ENCODE results near the gene ZAP70. TPM values are rescaled to one million over a fixed set of nuclear protein-coding genes. Genes with fewer than 3 reads are reported as not detected.
A peak's percentile ranks its signal among the peaks of the same experiment; 100 is the strongest.

The ZAP70 gene
- total and polyA plus RNA-seq, 2 of the 13 experiments (the other 11 are each of a cell fraction or from before 2014, with no cell fraction given) = 0.51 to 4.0 TPM

GRCh38 chr2:97712693-97713295 is 582 bp upstream of the ZAP70 start:
- no peak for FAIRE-seq

More at GRCh38 chr2:97712693-97713295, 582 bp upstream of the ZAP70 start:
- in situ Hi-C loops (cut with HindIII; ENCODE audit: extremely low pct_ligation_motif_present, low pct_unique_long_range_greater_than_20kb) (no loop called here), intact Hi-C loops (cut with micrococcal nuclease; ENCODE audit: unreplicated experiment) (loop anchor here (10.0 kb wide), 1 partner anchor 552 kb away; no protein-coding TSS in a partner anchor)
- no peak for TF ChIP-seq TCF7 (IDR thresholded peaks at IDR 0.05; ENCODE audit: low read depth)
- TF ChIP-seq ZNF501 (CRISPR knock-in tag; IDR thresholded peaks at IDR 0.05) = 0 out of 2 replicates have a peak, but pooled peaks have one; percentile 1
- TF ChIP-seq ZNF878 (CRISPR knock-in tag; IDR thresholded peaks at IDR 0.05) = 0 out of 2 replicates have a peak, but pooled peaks have one; percentile 6
- TF ChIP-seq ZNF407 (CRISPR knock-in tag; IDR thresholded peaks at IDR 0.05; ENCODE audit: not compliant biosample characterization) = peak; percentile 3
- TF ChIP-seq ZNF580 (CRISPR knock-in tag; IDR thresholded peaks at IDR 0.05; ENCODE audit: borderline replicate concordance, low read depth) = peak; percentile 36; the same call in 1 of the 2 replicates
- TF ChIP-seq GPN1 (CRISPR knock-in tag; IDR thresholded peaks at IDR 0.05; ENCODE audit: borderline replicate concordance) = 0 out of 2 replicates have a peak, but pooled peaks have one; percentile 8
- Histone ChIP-seq H3K79me2 (ENCODE audit: insufficient read depth, low read length) (no peaks in the 10 kb centered on the region), H3K36me3 (replicated peaks in 1 of 2; ENCODE audit: control insufficient read depth in 1 of 2, insufficient read depth in 2 of 2, low read length in 2 of 2) (no peaks in the 10 kb centered on the region), H3K27me3 (ENCODE audit: control insufficient read depth in 1 of 2, insufficient read depth in 2 of 2, low read length in 2 of 2) (peaks cover 2 to 30% of the 10 kb centered on the region in 2 experiments; a peak in 4 of 5 replicates), H3K4me2 (ENCODE audit: low read depth, low read length) (peak overlapping the region; percentile 55), H4K20me1 (ENCODE audit: insufficient read depth, low read length) (no peaks in the 10 kb centered on the region), H3K4me1 (ENCODE audit: insufficient read depth, low read length) (peaks cover 14% of the 10 kb centered on the region), H3K27ac (ENCODE audit: extremely low read length, insufficient read depth, low read length) (no peak overlapping the region), H3K4me3 (replicated peaks in 1 of 3; ENCODE audit: insufficient read depth in 1 of 3, low read depth in 2 of 3, low read length in 3 of 3) (peak overlapping the region in 1 of 3 experiments; percentile 7; a peak in 1 of 6 replicates), H2AFZ (ENCODE audit: low read length) (peak overlapping the region; percentile 71), H3K9me3 (ENCODE audit: low read length) (no peaks in the 10 kb centered on the region), H3K9ac (ENCODE audit: insufficient read depth, low read depth, low read length) (peak overlapping the region; percentile 10; the same call in 1 of the 2 replicates)
- POLR2A ChIA-PET = no interaction called here
- CTCF ChIA-PET (ENCODE audit: low intra/inter-chr PET ratio, low total read pairs) = no interaction called here
- ATAC-seq (peak; percentile 3; the same call in 1 of the 3 replicates), DNase-seq (ENCODE audit: low spot score) (no peak)
- 34% methylated on average over 5 of the region's 11 CpGs for WGBS (ENCODE audit: low lambda C conversion rate)
- no TSS peak for BruUV-seq (replicated peaks)
